PC-3 (cell line): Measurements from ENCODE around the gene SLC17A5.

Experiments used
- EZH2phosphoT487 ChIP-seq: fragments of 300-600 bp; sonication (generic); IDR thresholded peaks from 2 replicates; pipeline ENCODE4 v1.6.1; 2018; ENCODE audit warnings: mild to moderate bottlenecking, antibody characterized with exemption, low read length, borderline replicate concordance
- TF ChIP-seq, protein P1 (sequence below): fragments of 300-600 bp; sonication (generic); conservative IDR thresholded peaks from 2 replicates; pipeline ENCODE4 v1.5.1; 2017; ENCODE audit warnings: antibody characterized with exemption, low read depth, mild to moderate bottlenecking, low read length

DNA sequence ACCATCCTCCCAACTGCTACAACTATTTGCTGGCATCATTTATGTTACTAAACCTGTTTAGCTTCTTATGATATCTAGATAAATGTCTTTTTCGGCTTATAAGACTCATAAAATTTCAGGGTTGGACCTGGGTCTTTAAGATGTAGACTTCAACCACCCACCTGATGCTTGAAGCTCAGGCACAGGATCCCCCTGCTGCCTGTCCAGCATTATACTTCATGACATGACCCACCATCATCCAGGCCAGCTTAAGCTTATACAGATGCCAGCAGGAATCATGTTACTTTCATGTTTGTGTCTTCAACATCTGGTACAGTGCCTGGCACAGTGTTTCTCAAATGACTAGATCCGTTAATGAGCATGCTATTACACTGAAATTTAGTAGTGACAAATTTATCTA lies 47.4 kb downstream of the SLC17A5 start:
- TF ChIP-seq, protein P1, sequence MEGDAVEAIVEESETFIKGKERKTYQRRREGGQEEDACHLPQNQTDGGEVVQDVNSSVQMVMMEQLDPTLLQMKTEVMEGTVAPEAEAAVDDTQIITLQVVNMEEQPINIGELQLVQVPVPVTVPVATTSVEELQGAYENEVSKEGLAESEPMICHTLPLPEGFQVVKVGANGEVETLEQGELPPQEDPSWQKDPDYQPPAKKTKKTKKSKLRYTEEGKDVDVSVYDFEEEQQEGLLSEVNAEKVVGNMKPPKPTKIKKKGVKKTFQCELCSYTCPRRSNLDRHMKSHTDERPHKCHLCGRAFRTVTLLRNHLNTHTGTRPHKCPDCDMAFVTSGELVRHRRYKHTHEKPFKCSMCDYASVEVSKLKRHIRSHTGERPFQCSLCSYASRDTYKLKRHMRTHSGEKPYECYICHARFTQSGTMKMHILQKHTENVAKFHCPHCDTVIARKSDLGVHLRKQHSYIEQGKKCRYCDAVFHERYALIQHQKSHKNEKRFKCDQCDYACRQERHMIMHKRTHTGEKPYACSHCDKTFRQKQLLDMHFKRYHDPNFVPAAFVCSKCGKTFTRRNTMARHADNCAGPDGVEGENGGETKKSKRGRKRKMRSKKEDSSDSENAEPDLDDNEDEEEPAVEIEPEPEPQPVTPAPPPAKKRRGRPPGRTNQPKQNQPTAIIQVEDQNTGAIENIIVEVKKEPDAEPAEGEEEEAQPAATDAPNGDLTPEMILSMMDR, result no peak
- no peak for TF ChIP-seq EZH2phosphoT487
